Skeletal muscle satellite cell (primary cell): Measurements from ENCODE around the gene CFAP46.

ENCODE experiments used
- H3K27me3 ChIP-seq: 2 replicates; pipeline ENCODE4 v1.7.0; 2013; ENCODE audit warnings: low read length; ENCODE audit not compliant: control insufficient read depth, insufficient read depth
- H3K36me3 ChIP-seq: 2 replicates; pipeline ENCODE4 v1.7.0; 2013; ENCODE audit warnings: mild to moderate bottlenecking, control low read depth, low read length; ENCODE audit not compliant: insufficient read depth
- H3K4me1 ChIP-seq: 2 replicates; pipeline ENCODE4 v1.7.0; 2013; ENCODE audit warnings: low read length; ENCODE audit not compliant: control insufficient read depth, insufficient read depth
- H3K4me2 ChIP-seq: 2 replicates; pipeline ENCODE4 v1.7.0; 2013; ENCODE audit warnings: mild to moderate bottlenecking, low read length
- H3K4me3 ChIP-seq: 2 replicates; pipeline ENCODE4 v1.7.0; 2013; ENCODE audit warnings: low read length
- H3K9ac ChIP-seq: 2 replicates; pipeline ENCODE4 v1.7.0; 2013; ENCODE audit warnings: mild to moderate bottlenecking, low read depth, low read length, moderate library complexity
- H3K9me3 ChIP-seq: replicated peaks from 2 replicates; pipeline ENCODE4 v1.7.0; 2013; ENCODE audit warnings: mild to moderate bottlenecking, control low read depth, low read length

Gene CFAP46

DNA sequence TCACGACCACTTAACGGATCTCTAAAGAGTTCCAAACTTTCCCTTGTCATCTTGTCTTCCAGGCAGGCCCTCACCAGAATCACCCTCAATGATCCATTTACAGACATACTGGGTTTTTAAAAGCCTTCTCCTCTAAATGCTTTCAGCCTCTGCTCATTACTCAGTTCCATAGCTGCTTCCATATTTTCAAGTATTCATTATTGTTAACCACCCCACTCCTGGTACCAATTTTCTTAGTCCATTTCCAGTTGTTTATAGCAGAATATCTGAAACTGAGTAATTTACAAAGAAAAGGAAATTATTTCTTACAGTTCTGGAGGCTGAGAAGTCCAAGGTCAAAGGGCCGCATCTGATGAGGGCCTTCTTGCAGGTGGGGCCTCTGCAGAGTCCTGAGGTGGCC lies 100.0 kb downstream of the CFAP46 start:
- Histone ChIP-seq H3K4me3 (no peak overlapping the region), H3K9ac (no peak overlapping the region), H3K27me3 (peaks cover 22% of the 10 kb centered on the region), H3K4me1 (no peaks in the 10 kb centered on the region), H3K9me3 (no peaks in the 10 kb centered on the region), H3K36me3 (no peaks in the 10 kb centered on the region), H3K4me2 (no peak overlapping the region)

DNA sequence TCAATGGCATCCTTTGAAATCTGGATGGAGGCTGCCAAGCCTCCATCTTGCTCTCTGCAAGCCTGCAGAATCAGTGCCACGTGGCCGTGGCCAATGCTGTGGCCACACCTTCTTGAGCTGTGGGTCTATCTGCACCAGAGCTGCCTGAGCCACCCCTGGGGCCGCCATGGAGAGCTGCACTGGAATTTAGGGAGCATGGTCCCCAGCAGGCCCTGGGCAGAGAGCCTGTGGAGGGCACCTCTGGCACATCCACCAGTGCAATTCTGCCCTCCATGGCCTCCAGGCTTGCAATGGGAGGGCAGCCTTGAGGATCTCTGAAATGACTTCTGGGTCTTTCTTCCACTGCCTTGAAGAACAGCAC lies 100.8 kb downstream of the CFAP46 start:
- Histone ChIP-seq H3K27me3 (peaks cover 22% of the 10 kb centered on the region), H3K9me3 (no peaks in the 10 kb centered on the region), H3K4me1 (no peaks in the 10 kb centered on the region), H3K4me3 (no peak overlapping the region), H3K4me2 (no peak overlapping the region), H3K36me3 (no peaks in the 10 kb centered on the region), H3K9ac (no peak overlapping the region)

DNA sequence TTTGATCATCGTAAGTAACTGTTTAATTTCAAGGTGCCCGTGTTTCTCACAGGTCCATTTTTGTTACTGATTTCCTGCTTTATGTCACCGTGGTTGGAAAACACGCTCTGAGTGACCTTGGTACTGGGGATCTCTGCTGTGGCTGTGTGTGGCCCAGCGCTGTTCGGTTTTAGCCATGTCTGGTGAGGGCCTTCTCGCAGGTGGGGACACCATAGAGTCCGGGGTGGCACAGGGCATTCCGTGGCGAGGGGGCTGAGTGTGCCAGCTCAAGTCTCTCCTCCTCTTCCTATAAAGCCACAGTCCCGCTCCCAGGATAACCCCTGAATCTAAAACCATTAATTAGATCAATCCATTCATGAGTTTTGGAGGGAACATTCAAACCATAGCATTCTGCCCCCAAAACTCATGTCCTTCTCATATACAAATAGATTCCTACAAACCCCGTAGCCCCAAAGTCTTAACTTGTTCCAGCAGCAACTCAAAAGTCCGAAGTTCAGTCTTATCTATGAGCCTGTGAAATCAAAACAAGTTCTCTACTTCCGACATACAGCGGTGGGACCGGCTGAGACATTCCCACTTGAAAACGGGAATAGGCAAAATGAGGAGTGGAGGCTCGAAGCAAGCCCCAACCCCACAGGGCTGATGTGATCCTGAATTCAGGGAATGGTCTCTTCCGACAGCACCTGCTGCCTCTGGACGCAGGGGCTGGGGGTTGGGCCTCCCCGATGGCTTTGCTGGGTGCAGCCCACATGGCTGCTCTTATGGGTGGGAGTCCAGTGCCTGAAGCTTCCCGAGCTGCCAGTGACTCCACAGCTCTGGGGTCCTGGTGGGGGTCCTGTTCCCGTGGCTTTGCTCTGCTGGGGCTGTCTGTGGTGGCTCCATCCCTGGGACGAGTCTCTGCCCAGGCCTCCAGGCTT lies 101.4 kb downstream of the CFAP46 start:
- Histone ChIP-seq H3K4me3 (no peak overlapping the region), H3K9me3 (no peaks in the 10 kb centered on the region), H3K4me2 (no peak overlapping the region), H3K36me3 (no peaks in the 10 kb centered on the region), H3K27me3 (peaks cover 22% of the 10 kb centered on the region), H3K4me1 (no peaks in the 10 kb centered on the region), H3K9ac (no peak overlapping the region)

DNA sequence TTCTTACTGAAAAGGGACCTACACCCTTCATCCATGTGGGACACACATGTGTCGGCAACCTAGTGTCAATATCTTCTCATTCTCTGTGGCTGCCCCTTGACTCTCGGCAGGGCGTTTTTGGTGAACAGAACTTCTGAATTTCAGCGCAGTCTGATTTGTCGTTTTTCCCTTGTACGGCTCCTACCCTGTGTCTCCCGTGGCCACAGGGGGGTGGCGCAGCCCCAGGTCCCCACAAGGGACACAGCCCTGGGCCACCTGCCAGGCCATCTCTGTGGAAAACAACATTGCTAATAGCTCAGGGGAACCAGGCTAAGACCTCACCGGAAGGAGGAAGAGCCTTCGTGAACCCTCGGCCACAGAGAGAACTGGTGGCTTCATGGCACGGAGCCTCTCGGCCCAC lies 103.3 kb downstream of the CFAP46 start:
- Histone ChIP-seq H3K27me3 (peaks cover 23% of the 10 kb centered on the region), H3K4me2 (no peak overlapping the region), H3K4me3 (no peak overlapping the region), H3K9me3 (no peaks in the 10 kb centered on the region), H3K9ac (no peak overlapping the region), H3K36me3 (no peaks in the 10 kb centered on the region), H3K4me1 (no peaks in the 10 kb centered on the region)

DNA sequence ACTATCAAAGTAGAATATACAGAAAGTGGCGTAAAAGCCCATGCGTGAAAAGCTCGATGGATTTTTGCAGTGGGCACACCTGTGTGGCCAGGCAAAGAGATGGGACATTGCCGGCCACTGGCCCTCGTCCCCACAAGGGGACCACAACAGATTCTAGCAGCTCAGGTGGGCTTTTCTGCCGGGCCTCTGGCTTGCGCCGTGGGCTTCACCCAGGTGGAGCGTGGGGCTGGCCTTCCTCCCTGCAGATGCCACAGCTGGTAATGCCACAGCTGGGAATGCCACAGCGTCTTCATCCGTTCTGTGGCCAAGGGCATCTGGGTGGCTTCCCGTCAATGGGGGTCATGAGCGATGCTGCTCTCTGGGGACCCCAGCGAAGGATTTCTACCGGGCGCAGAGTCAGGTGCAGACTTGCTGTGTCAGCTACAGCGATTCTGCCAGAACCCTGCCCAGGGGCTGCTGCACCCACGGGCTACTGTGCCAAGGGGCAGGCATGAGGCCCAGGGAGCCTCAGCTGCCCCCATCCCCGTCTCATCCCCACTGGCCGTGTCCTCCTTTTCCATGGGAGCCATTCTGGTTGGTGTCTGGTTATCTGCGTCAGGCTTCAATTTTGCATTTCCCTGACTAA lies 103.9 kb downstream of the CFAP46 start:
- Histone ChIP-seq H3K4me2 (no peak overlapping the region), H3K9me3 (no peaks in the 10 kb centered on the region), H3K9ac (no peak overlapping the region), H3K27me3 (peaks cover 29% of the 10 kb centered on the region), H3K4me1 (no peaks in the 10 kb centered on the region), H3K36me3 (no peaks in the 10 kb centered on the region), H3K4me3 (no peak overlapping the region)

DNA sequence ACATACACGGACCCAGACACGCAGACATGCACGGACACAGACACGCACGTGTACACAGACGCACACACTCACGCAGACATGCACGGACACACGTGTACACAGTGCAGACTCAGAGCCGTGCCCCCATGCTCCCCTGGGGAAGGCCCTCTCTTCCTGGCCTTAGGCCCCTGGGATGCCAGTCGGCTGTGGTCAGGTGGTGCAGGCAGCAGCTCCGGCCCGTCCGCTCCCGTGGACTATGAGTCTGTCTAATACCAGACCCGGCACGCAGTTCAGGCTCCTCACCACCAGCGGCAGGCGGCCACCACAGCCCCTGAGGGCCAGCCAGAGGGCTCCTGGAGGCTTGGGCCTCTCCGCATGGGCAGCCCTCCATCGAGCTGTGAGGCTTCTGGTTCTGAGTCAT lies 104.5 kb downstream of the CFAP46 start:
- H3K4me2 ChIP-seq, result no peak overlapping the region
- no peaks in the 10 kb centered on the region for H3K9me3 ChIP-seq
- no peak overlapping the region for H3K4me3 ChIP-seq
- H3K9ac ChIP-seq, result no peak overlapping the region
- H3K27me3 ChIP-seq, result peaks cover 32% of the 10 kb centered on the region
- H3K36me3 ChIP-seq, result no peaks in the 10 kb centered on the region
- H3K4me1 ChIP-seq, result no peaks in the 10 kb centered on the region

DNA sequence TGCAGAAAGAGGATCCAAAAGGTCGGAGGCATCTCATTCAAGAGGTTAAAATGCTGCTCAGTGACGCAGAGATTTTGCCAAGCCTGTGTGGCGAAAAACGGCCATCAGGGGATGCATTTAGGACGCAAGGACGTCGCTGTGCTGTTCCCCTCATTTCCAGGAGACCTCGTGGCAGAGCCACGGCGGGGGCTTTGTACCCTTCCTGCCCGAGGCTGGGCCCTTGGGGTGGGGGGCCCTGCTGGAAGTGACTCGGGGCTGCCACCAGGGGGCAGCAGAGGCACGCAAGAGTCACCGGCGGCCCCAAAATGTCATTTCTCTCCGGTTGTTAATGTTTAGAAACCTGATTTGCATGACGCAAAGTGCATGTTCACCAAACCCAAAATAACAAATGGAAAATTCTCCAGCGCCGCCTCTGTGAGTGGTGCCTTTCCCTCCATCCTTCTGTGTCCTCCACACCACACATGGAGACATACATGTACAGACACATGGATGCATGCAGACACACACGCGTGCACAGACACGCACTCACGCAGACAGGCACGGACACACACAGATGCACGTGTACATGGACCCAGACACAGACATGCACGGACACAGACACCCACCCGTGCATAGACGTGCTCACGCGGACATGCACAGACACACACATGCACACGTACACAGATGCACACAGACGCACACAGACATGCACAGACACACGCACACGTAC lies 105.4 kb downstream of the CFAP46 start:
- no peaks in the 10 kb centered on the region for H3K4me1 ChIP-seq
- no peaks in the 10 kb centered on the region for H3K9me3 ChIP-seq
- peaks cover 39% of the 10 kb centered on the region for H3K27me3 ChIP-seq
- H3K9ac ChIP-seq, result no peak overlapping the region
- peak overlapping the region; percentile 17 for H3K4me2 ChIP-seq
- no peaks in the 10 kb centered on the region for H3K36me3 ChIP-seq
- no peak overlapping the region for H3K4me3 ChIP-seq

DNA sequence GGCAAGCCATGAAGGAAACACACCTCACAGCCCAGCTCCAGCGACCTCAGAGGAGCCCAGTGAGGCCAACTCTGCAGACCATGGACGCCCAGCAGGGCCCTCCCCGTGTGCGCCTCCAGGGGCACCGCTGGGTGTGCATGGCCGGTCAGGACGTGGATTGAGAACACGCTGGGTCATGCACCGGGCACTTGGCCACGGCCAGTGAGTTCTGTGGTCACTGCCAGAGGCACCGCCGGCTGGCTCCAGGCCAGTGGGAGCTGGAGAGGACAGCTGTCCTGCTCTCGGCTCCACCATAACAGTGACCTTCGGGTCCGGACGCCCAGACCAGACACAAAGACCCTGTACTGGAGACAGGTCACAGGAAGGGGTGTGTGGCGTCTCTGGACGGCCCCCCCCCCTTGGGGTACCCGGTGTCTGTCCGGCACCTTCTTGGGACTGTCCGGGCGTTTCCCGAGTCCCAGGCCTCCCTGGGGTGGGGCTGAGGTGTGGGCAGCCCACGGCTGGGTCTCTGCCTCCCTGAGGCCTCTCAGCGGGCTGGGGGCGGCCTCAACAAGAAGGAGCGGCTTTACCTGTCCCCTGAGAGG lies 106.0 kb downstream of the CFAP46 start:
- Histone ChIP-seq H3K9me3 (no peaks in the 10 kb centered on the region), H3K9ac (no peak overlapping the region), H3K27me3 (peaks cover 43% of the 10 kb centered on the region), H3K4me1 (no peaks in the 10 kb centered on the region), H3K36me3 (no peaks in the 10 kb centered on the region), H3K4me3 (no peak overlapping the region), H3K4me2 (peak overlapping the region; percentile 17)

DNA sequence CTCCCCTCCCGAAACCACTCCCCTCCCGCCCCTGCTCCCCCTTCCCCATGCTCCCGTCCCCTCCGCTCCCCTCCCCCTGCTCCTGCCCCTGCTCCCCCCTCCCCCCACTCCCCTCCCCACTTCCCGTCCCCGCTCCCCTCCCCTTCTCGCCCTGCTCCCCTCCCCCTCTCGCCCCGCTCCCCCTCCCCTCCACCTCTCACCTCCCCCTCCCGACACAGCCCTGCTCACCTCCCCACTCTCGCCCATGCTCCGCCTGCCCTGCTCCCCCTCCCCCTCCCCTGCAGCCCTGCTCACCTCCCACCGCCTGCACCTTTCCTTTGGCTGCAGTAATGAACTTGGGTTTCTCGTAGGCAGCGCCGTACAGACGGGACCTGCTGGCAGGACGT lies 106.5 kb downstream of the CFAP46 start:
- no peak overlapping the region for H3K4me3 ChIP-seq
- no peak overlapping the region for H3K4me2 ChIP-seq

DNA sequence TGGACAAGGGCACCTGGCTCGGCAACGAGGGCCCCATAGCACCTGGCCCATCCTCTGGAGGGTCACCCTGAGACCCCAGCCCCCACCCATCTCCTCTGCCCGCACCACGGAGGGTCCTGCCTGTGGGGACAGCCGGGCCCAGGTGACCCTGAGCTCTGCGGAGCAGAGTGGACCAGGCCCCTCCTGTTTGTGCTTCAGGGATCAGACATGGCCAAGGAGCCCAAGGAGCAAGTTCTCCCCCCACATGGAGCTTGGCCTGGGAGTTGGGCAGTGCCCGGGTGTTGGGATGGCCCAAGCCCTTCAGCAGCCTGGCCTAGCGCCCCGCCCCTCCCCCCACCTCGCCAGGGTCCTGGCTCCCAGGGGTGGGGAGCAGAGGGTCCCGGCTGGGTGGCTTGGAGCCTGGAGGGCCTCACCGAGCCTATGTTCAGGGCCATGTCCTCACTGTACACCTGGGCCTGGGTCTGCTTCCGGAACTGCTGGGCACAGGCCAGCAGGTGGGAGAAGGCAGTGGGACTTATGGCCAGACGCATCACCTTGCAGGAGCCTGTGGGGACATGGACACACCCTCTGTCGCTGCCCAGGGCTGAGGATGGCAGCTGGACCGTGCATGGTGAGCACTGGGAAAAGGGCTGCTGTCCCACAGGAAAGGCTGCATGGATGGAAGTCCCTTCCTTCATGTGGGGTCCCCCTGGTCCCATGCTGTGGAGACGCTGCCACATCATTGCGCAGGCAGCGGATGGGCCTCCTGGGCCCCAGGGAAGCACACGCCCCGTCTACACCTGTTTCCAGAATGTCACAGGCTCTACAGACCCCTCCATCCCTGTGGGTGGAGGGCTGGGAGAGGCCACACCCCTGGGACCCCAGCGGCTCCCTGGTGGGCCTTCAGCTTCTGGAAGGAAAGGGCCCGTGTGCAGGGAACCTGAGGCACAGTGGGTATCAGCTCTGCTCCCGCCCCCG lies 107.2 kb downstream of the CFAP46 start:
- Histone ChIP-seq H3K36me3 (no peaks in the 10 kb centered on the region), H3K4me1 (no peaks in the 10 kb centered on the region), H3K9ac (no peak overlapping the region)

More for the DNA sequence above, 106.5 kb downstream of the CFAP46 start:
- no peaks in the 10 kb centered on the region for H3K4me1 ChIP-seq
- H3K9me3 ChIP-seq, result no peaks in the 10 kb centered on the region
- peaks cover 47% of the 10 kb centered on the region for H3K27me3 ChIP-seq
- no peak overlapping the region for H3K9ac ChIP-seq
- H3K36me3 ChIP-seq, result no peaks in the 10 kb centered on the region

More for the DNA sequence above, 107.2 kb downstream of the CFAP46 start:
- H3K4me2 ChIP-seq, result no peak overlapping the region
- H3K9me3 ChIP-seq, result no peaks in the 10 kb centered on the region
- peaks cover 51% of the 10 kb centered on the region for H3K27me3 ChIP-seq
- no peak overlapping the region for H3K4me3 ChIP-seq
